A673 (cell line): ENCODE measurements around the gene UTP25. TPM values are rescaled to one million over a fixed set of nuclear protein-coding genes. Genes with fewer than 3 reads are reported as not detected.

Experiments used
- BruUV-seq: library from RNA; stranded (reverse); fragments of 400-500 nt; replicated peaks from 2 replicates; lab custom pipeline; 2021; lab: Mats Ljungman, UMichigan
- CTCF ChIA-PET: fragments of 300-600 bp; sonication (Branson Sonifier 250); formaldehyde crosslinking; loops from one replicate; lab custom pipeline; 2022; ENCODE audit warnings: antibody characterized with exemption; lab: Charles Lee
- POLR2A ChIA-PET: fragments of 300-600 bp; sonication (Branson Sonifier 250); formaldehyde crosslinking; loops from one replicate; lab custom pipeline; 2022; ENCODE audit warnings: antibody characterized with exemption; ENCODE audit not compliant: low non-redundant PET; lab: Charles Lee
- DNase-seq: peaks from one replicate; pipeline ENCODE4 v3.0.0-alpha.2; 2015; ENCODE audit warnings: low spot score
- H3K27ac ChIP-seq: fragments of 200-600 bp; sonication (generic); 2 replicates; pipeline ENCODE4 v1.5.1; 2016; ENCODE audit warnings: mixed run types, low read depth, mild to moderate bottlenecking, mixed read lengths, antibody characterized with exemption, low read length; ENCODE audit not compliant: poor library complexity, severe bottlenecking
- H3K27me3 ChIP-seq: fragments of 200-600 bp; sonication (generic); replicated peaks from 2 replicates; pipeline ENCODE4 v1.6.1; 2017; ENCODE audit warnings: mixed run types, low read depth, mild to moderate bottlenecking, mixed read lengths, antibody characterized with exemption, low read length; ENCODE audit not compliant: insufficient read depth, poor library complexity
- H3K36me3 ChIP-seq: fragments of 200-600 bp; sonication (generic); 2 replicates; pipeline ENCODE4 v1.6.1; 2016; ENCODE audit warnings: mixed run types, mild to moderate bottlenecking, mixed read lengths, antibody characterized with exemption, low read length; ENCODE audit not compliant: insufficient read depth, poor library complexity, severe bottlenecking
- H3K4me1 ChIP-seq: fragments of 200-600 bp; sonication (generic); 2 replicates; pipeline ENCODE4 v1.6.1; 2017; ENCODE audit warnings: mixed run types, mild to moderate bottlenecking, mixed read lengths, antibody characterized with exemption, low read length; ENCODE audit not compliant: insufficient read depth, poor library complexity, severe bottlenecking
- H3K4me3 ChIP-seq: fragments of 200-600 bp; sonication (generic); 2 replicates; pipeline ENCODE4 v1.5.1; 2016; ENCODE audit warnings: low read depth, mixed run types, mild to moderate bottlenecking, mixed read lengths, low read length; ENCODE audit not compliant: poor library complexity, severe bottlenecking
- H3K9me3 ChIP-seq: fragments of 200-600 bp; sonication (generic); 2 replicates; pipeline ENCODE4 v1.6.1; 2016; ENCODE audit warnings: mixed run types, low read depth, mild to moderate bottlenecking, mixed read lengths, antibody characterized with exemption, low read length; ENCODE audit not compliant: poor library complexity, severe bottlenecking
- CTCF ChIP-seq: fragments of 300-800, 200-600 bp; sonication (generic); conservative IDR thresholded peaks from 2 replicates; pipeline ENCODE4 v1.5.1; 2017; ENCODE audit warnings: low read depth, mild to moderate bottlenecking, antibody characterized with exemption, low read length, moderate library complexity, mixed read lengths
- EZH2 ChIP-seq: fragments of 200-600 bp; sonication (generic); IDR thresholded peaks from 2 replicates; pipeline ENCODE4 v1.6.1; 2017; ENCODE audit warnings: borderline replicate concordance, low read depth, mild to moderate bottlenecking, mixed read lengths, antibody characterized with exemption, low read length; ENCODE audit not compliant: poor library complexity, severe bottlenecking
- intact Hi-C: fragments of 100-400 bp; cut with micrococcal nuclease; formaldehyde crosslinking; loops from one replicate; pipeline ENCODE4 v1.10.0; 2022; ENCODE audit not compliant: unreplicated experiment
- total RNA-seq: library from RNA; stranded (reverse); gene quantifications from 2 replicates; pipeline ENCODE4 v1.2.3, GENCODE V29; 2021

Gene UTP25
- total RNA-seq, 1 experiment from 2014 or later, result 11.5 TPM

GRCh38 chr1:209839875-209840546 lies 12.2 kb downstream of the UTP25 start:
- peaks cover 34% of the 10 kb centered on the region for H3K4me1 ChIP-seq
- ChIA-PET POLR2A (no interaction called here), CTCF (interaction anchor here (2.1 kb wide), 1 partner anchor 17 kb away, joined by 7 read pairs; no protein-coding TSS in a partner anchor)
- TF ChIP-seq CTCF, result no peak
- TF ChIP-seq EZH2, result no peak
- DNase-seq, result peak; percentile 61
- H3K4me3 ChIP-seq, result no peak overlapping the region
- no peak overlapping the region for H3K27ac ChIP-seq
- H3K36me3 ChIP-seq, result peaks cover 79% of the 10 kb centered on the region
- intact Hi-C loops, result no loop called here
- no peaks in the 10 kb centered on the region for H3K27me3 ChIP-seq
- H3K9me3 ChIP-seq, result no peaks in the 10 kb centered on the region
- no TSS peak for BruUV-seq

GRCh38 chr1:209840611-209841010 lies 12.8 kb downstream of the UTP25 start:
- intact Hi-C loops, result no loop called here

GRCh38 chr1:209844695-209845407 lies 17.1 kb downstream of the UTP25 start:
- TF ChIP-seq EZH2 (no peak), CTCF (no peak)
- no peaks in the 10 kb centered on the region for H3K27me3 ChIP-seq
- no TSS peak for BruUV-seq
- H3K4me3 ChIP-seq, result no peak overlapping the region
- no peaks in the 10 kb centered on the region for H3K9me3 ChIP-seq
- peaks cover 46% of the 10 kb centered on the region for H3K36me3 ChIP-seq
- ChIA-PET CTCF (interaction anchor here (0.7 kb wide), 1 partner anchor 9 kb away, joined by 5 read pairs; no protein-coding TSS in a partner anchor), POLR2A (no interaction called here)
- H3K4me1 ChIP-seq, result peaks cover 24% of the 10 kb centered on the region
- no peak for DNase-seq
- H3K27ac ChIP-seq, result no peak overlapping the region
- intact Hi-C loops, result no loop called here

More at GRCh38 chr1:209840611-209841010, 12.8 kb downstream of the UTP25 start:
- H3K27me3 ChIP-seq, result no peaks in the 10 kb centered on the region
- ChIA-PET CTCF (interaction anchor here (2.1 kb wide), 1 partner anchor 18 kb away, joined by 7 read pairs; no protein-coding TSS in a partner anchor), POLR2A (no interaction called here)
- no peaks in the 10 kb centered on the region for H3K9me3 ChIP-seq
- DNase-seq, result no peak
- peaks cover 40% of the 10 kb centered on the region for H3K4me1 ChIP-seq
- TF ChIP-seq EZH2 (no peak), CTCF (no peak)
- no peak overlapping the region for H3K27ac ChIP-seq
- H3K36me3 ChIP-seq, result peaks cover 73% of the 10 kb centered on the region
- BruUV-seq, result no TSS peak
- H3K4me3 ChIP-seq, result no peak overlapping the region
